GM21390 (cell line): Measurements from ENCODE around the gene STRC.
"Not testable (repeated sequence)": the region's sequence is repeated elsewhere in the genome, so short reads cannot be mapped to it uniquely, and the experiment has no call there.

Source experiments
- ATAC-seq: cut with Tn5 transposase; IDR thresholded peaks from one replicate; pipeline ENCODE4 v1.9.1; 2021; ENCODE audit not compliant: unreplicated experiment

STRC gene

GRCh38 chr15:43566615-43567014 is 52.0 kb downstream of the STRC start:
- not testable (repeated sequence) for ATAC-seq

DNA sequence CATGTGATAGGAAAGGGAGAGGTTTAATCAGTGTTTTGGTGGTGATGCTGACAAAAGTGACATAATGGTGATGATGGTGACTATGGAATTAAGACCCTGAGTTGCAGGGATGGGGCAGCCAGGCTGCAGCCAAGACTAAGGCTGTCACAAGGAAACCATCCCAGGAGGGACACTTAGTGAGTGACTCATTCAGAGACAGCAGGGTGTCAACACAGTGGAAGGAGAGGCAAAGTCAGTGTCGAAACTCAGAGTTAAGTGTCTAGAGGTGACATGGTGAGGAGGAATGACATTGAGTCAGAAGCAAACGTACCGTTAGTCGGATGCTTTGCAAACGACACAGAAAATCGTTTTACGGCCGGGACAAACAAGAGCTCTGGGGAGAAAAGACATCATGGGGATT is 54.8 kb downstream of the STRC start:
- ATAC-seq: not testable (repeated sequence)

DNA sequence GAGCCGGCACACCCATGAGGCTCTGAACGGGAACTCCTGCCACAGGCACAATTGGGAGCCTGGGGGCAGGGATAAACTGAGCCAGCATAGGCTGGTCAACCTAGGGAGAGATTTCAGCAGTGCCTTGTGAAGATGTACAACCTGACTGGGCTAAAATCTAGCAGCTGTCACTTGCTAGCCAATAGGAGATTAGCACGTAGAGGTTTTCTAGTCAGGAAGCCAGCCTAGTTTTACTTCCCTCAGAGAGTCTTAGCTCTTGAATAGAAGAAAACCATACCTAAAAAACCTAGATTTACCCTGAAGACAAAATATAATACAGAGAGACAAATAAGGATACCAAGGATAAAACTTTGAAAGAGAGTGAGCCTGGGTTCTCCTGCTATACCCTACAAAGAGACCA is 55.8 kb downstream of the STRC start:
- ATAC-seq: not testable (repeated sequence)

DNA sequence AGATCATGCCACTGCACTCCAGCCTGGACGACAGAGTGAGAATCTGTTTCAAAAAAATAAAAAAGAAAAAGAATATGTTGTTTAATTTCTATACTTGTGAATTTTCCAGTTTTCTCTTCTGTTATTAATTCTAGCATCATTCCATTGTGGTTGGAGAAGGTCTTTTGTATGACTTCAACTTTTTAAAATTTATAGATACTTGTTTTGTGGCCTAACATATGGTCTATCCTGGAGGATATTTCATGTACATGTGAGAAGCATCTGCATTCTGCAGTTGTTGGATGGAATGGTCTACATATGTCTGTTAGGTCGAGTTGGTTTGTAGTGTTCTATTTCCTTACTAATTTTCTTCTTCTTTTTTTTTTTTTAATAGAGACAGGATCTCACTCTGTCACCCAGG is 65.6 kb downstream of the STRC start:
- no peak for ATAC-seq

GRCh38 chr15:43552256-43552655 is 66.3 kb downstream of the STRC start:
- ATAC-seq: no peak

DNA sequence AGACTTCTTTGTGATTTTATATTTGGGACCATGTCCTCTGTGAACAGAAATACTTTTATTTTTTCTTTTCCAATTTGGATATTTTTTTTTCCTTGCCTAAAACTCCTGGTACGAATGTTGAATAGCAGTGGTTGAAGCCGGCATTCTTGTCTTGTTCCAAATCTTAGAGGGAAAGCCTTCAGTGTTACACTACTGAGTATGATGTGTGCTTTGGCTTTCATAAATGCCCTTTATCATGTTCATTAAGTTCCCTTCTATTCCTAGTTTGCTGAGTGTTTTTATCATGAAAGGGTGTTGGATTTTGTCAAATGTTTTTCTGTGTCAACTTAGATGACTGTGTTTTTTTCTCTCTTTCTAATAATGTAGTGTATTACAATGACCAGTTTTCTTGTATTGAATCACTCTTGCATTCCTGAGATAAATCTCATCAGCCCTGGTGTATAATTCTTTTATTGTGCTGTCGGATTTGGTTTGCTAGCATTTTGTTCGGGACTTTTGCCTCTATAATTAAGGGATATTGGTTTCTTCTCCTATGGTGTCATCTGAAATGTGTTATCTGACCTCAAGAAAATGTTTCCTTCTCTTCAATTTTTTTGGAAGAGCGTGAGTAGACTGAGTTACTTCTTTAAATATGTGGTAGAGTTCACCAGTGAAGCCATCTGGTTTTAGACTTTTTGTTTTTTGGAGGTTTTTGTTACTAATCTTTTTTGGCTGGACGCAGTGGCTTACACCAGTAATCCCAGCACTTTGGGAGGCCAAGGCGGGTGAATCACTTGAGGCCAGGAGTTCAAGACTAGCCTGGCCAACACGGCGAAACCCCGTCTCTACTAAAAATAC is 67.9 kb downstream of the STRC start:
- no peak for ATAC-seq
